Muscle of back (tissue), 11 donors: Measurements from ENCODE around the gene VPS33B. TPM values are rescaled to one million over a fixed set of nuclear protein-coding genes. Genes with fewer than 3 reads are reported as not detected.

Experiments
- DNase-seq, 3 donors: peaks; one replicate each; pipeline versions ENCODE4 v3.0.0 to v3.0.0-alpha.2; 2013
- polyA plus RNA-seq, 10 donors: library from polyadenylated mRNA; unstranded; fragments of 120-200 nt; gene quantifications; one replicate each; pipeline ENCODE4 v1.2.1, GENCODE V29; 2013; ENCODE audit not compliant: insufficient read length in 10 of 10

The VPS33B gene
- polyA plus RNA-seq, 10 donors = 7.5 to 15.5 (median 11.1) TPM

DNA sequence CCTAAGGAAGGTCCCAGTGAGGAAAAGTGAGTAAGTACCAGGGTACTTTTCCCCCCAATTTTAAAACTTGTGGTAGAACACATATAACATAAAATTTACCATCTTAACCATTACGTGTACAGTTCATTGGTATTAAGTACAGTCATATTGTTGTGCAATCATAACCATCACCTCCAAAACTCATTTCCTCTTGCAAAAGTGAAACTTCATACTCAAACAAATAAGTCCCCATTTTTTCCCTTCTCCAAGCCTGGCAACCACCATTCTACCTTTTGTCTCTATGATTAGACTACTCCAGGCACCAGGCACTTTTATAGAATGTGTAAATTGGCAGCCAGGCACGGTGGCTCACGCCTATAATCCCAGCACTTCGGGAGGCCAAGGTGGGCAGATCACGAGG is 40.3 kb downstream of the VPS33B start:
- no peak for DNase-seq

- no peak for DNase-seq
Measured at GRCh38 chr15:90981681-90982080, 40.7 kb downstream of the VPS33B start.

DNA sequence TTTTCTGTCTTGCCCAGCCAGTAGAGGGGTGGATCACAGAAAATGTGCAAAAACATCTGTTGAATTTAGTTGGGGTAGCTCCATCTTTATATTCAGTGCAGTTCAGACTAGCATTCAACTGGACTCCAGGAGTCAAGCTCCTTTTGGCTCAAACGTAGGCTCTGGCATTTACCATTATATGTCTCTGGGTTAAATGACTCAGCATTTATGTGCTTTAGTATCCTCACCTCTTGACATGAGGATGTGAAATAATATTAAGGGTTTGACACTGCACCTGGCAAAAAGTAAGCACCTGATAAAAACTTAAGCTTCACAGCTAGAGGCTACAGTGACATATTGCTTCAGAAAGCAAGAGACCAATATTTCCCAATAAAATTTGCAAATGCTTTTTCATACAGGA is 42.8 kb downstream of the VPS33B start:
- DNase-seq = no peak

- no peak for DNase-seq
Measured at GRCh38 chr15:90974216-90974615, 48.2 kb downstream of the VPS33B start.

GRCh38 chr15:90972133-90972532 is 50.3 kb downstream of the VPS33B start:
- DNase-seq = no peak

DNA sequence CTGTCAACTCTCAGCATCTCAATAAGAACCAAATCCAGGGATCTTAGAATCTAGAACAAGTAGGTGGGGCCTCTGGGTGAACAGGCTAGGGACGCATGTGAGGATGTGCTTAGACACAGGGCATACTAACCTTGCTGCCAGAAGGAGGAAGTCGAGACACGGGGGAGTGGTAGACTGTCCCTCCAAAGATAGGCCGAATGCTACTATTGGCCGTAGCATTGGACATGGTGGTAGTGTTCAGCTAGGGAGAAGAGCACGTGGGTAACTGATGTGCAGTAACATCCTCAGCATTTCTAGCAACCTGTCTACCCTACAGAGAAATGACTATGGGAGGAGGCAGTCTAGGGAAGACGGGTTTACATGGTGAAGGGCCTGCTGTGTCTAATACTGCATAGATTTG is 52.1 kb downstream of the VPS33B start:
- no peak for DNase-seq

- DNase-seq = no peak
Measured at GRCh38 chr15:90968434-90968833, 54.0 kb downstream of the VPS33B start.

DNA sequence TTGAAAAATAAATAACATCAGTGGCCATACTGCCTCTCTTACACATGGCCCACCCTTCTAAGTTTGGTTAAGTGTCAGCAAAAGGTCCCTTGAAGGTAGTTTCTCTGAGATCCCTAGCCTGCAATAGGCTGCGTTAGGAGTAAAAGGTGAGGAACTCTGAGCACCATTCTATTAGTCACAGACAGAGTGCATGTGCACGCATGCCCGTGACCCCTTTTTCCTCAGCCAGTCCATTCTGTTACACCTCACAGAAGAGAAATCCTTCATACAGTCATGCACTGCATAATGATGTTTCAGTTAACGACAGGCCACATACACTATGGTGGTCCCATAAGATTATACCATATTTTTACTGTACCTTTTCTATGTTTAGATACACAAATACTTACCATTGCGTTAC is 55.2 kb downstream of the VPS33B start:
- no peak for DNase-seq

DNA sequence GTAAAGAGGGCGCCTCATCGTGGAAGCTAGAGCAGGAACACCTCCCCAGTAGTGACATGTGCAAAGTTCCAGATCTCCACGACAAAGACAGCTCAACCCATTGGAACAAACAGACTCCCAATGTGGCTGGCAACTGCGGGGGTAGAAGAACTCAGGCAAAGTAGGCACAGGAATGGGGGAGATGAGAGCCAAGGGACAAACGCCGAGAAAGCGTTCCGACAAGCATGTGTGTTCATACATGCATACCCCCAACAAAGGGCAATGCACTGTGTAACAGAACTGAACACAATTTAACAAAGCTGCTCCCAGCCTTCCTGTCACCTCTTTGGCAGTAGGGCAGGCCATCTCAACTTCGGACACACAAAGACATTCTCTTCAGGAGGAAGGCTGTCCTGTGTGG is 56.1 kb downstream of the VPS33B start:
- DNase-seq = no peak

DNA sequence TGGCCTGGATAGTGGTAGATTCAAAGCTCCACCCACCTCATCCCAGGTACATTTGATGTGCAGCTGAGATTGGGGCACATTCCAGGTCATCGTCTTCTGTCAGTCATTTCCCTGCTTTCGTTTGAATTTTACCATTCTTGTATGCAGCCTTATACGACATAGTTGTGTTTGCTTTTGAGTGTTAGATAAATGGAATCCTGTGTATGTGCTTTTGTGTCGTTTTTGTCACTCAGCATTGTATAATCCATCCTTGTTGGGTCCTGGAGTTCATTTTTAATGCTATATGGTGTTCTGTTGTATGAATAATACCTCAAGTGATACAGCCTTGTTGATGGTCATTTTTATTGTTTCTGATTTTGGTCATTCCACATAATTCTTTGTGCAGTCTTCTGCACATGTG is 60.4 kb downstream of the VPS33B start:
- no peak for DNase-seq

DNA sequence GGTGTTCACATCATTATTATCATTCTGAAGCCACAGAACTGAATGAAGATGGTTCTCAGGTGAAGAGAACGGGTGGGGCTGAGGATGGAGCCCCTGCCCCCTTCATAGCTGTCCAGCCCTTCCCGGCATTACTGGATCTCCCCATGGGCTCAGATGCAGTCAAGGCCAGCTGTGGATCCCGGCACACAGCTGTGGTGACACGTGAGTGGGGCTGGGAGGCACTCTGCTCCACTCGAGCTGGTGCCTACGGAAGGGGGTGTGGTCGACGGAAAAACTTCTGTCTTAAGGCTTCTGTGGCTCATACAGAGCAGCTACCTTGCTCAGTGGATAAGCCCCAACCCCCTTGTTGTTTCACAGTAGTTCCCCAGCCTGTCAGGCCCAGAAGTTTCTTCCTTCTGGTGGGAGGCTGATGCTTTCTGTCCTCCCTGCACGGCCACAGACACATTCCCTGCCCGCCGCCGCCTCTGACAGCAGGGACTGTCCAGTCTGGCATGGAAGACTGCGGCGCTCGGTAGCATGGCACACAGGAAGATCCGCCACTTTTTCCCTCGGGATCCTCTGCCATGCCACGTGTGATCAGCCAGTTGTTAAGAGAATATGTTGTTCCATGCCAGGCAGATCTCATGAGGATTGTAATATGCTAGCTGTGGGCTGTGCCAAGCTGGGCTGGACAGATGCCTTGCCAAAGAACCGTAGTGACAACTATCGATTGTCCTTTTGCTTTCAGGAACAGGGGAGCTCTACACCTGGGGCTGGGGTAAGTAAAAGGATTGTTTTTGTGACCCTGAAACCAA is 61.9 kb downstream of the VPS33B start:
- DNase-seq = peak in 1 of 3 donors; percentile 57

GRCh38 chr15:90959894-90960293 is 62.5 kb downstream of the VPS33B start:
- peak; percentile 51 to 75 (median 57) for DNase-seq

- DNase-seq = no peak
Measured at GRCh38 chr15:90959028-90959595, 63.3 kb downstream of the VPS33B start.

DNA sequence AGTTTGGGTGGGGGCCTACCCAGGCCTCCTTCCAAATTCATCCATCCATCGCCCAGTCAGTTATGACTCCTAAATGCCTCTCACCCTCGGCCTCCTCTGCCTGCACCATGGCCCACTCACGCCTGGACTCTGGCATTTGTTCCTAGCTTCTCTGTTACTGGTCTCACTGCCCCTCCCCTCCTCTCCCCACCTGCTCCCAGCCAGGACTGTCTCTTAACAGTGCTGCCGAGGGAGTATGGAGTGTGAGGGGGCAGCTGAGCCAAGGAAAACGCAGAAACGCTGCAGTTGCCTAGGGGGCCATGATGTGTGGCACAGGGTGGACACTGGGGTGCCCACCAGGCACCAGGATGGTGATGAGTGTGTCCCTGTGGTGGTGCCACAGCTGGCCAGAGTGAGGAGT is 64.6 kb downstream of the VPS33B start:
- no peak for DNase-seq

DNA sequence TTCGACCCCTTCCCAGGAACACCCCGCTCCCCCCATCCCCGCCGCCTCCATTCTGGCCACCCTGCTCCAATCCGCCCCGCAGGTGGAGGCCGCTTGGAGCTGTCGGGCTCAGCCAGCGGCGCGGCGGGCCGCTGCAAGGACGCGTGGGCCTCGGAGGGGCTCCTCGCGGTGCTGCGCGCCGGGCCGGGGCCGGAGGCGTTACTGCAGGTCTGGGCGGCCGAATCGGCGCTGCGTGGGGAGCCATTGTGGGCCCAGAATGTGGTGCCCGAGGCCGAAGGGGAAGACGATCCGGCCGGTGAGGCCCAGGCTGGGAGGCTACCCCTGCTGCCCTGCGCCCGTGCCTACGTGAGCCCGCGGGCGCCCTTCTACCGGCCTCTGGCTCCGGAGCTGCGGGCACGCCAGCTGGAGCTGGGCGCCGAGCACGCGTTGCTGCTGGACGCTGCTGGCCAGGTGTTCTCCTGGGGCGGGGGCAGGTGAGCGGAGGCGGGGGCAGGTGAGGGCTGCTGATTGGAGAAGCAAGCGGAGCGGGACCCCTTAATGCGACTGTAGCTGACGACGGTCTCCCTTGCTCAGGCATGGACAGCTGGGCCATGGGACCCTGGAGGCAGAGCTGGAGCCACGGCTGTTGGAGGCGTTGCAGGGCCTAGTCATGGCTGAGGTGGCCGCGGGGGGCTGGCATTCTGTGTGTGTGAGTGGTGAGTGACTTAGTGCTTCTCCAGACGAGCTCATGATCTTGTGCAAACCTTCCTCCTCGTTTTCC is 65.2 kb downstream of the VPS33B start:
- no peak for DNase-seq

DNA sequence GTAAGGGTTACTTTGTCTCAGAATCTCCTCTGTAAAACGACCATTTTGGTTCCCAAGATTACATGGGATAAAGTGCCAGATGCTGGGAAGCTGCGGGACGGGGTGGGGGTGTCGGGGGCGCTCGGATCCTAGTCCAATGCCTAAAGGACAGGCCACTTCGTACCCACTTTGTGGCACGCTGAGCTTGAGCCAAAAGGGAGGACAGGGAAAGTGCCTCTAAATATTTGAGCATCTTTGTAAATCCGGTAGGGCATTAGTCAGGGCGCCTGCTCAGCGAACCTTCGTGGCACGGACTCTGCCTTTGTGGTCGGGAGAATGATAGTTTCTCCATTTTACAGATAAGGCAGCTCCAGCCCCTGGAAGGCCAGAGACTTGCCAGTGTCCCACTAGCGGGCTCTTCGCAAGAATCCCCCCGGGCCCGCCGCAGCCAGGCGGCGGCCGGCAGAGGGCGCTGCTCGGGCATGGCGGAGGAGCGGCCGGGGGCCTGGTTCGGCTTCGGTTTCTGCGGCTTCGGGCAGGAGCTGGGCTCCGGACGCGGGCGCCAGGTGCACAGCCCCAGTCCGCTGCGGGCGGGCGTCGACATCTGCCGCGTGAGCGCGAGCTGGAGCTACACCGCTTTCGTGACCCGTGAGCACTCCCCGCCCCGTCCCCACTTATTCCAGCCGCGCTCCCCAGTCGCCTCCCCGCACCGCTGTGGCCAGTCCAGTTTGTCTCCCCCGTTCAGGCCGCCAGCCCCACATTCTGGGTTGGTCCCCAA is 65.9 kb downstream of the VPS33B start:
- peak; percentile 70 to 92 (median 86) for DNase-seq

GRCh38 chr15:90955624-90956273 is 66.6 kb downstream of the VPS33B start:
- no peak for DNase-seq

- peak; percentile 95 to 98 (median 96) for DNase-seq
Measured at GRCh38 chr15:90954712-90955623, 67.4 kb downstream of the VPS33B start, which contains the start of gene RCCD1. TSS of gene RCCD1 (plus strand) at chr15:90954884. CDS start at chr15:90956735, 1,851 bp downstream.

DNA sequence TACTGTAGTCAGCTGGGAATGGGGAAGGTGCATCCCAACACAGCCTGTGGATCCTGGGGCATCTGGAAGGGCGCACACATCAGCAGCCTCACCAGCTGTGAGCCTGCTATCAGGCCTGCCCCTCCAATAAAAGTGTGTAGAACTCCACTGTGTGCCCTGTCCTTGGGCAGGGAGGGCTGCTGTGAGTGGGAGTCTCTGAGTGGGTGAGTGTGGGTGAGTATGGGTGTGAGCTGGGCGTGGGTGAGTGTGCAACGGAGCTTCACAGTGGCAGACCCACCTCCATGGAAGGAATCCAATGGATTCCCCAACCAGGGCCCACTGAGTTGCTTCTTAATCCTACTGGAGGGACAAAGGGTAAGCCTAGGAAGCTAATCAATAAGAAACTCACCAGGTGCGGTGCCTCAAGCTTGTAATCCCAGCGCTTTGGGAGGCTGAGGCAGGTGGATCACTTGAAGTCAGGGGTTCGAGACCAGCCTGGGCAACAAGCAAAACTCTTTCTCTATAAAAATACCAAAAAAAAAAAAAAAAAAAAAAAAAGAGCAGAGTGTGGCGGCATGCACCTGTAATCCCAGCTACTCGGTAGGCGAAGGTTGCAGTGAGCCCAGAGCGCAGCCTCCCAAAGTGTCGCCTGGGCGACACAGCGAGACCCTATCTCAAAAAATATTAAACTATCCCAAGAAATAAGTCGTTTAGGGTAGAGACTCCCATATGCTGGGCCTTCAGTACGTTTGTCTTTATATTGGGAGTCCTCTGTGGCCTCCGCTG is 68.3 kb downstream of the VPS33B start:
- no peak for DNase-seq
